C4-2B (cell line): ENCODE measurements around the gene CLMN.

ENCODE experiments used
- H3K27ac ChIP-seq: fragments of 450-650 bp; 2 replicates; pipeline ENCODE4 v1.5.1; 2017
- ZFX ChIP-seq: fragments of 450-650 bp; IDR thresholded peaks from 2 replicates; pipeline ENCODE4 v1.6.1; 2017
- TF ChIP-seq, protein P1 (sequence below): fragments of 450-650 bp; conservative IDR thresholded peaks from 2 replicates; pipeline ENCODE4 v1.5.1; 2017; ENCODE audit warnings: mild to moderate bottlenecking

Gene CLMN

DNA sequence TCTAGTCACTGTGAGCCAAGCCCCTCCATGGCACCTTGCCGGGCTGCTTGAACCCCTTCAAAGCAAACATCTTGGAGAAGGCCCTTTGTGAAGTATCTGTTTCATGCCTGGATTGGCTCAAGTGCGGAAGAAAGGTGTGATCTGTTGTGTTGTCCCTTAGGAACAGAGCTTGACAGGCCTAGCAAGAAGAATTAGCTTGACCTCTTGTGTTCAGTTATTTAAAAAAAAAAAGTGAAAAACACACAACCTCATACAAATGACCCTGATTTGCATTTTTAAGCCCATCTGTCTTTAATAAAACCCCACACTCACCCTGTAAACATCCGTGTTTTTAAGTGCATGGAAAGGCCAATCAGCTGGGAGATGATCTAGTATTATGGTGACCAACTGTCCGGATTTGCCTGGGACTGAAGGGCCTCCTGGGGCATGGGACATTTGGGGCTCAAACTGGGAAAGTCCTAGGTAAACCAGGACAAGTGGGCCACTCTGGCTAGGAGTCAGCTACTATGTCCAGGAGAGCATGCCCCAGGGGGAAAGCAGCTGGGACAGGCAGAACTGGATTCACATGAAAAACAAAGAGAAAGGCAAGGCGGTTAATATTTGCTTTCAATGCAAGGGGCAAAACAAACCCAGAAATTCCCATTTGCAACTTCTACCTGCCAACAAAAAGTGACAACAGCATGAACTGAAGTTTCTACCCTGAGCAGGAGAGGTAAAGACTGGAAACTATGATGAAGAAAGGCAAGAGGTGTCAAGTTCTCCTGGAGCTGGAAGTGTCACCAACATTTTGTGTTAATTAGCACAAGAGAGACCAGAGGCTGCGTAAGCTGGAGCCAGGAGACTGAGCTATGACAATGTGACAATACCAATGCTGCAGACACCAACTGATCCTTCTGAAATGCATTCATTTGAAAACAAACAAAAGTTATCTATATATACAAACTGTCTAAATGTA lies 78.6 kb downstream of the CLMN start:
- no peak overlapping the region for H3K27ac ChIP-seq
- TF ChIP-seq, protein P1, sequence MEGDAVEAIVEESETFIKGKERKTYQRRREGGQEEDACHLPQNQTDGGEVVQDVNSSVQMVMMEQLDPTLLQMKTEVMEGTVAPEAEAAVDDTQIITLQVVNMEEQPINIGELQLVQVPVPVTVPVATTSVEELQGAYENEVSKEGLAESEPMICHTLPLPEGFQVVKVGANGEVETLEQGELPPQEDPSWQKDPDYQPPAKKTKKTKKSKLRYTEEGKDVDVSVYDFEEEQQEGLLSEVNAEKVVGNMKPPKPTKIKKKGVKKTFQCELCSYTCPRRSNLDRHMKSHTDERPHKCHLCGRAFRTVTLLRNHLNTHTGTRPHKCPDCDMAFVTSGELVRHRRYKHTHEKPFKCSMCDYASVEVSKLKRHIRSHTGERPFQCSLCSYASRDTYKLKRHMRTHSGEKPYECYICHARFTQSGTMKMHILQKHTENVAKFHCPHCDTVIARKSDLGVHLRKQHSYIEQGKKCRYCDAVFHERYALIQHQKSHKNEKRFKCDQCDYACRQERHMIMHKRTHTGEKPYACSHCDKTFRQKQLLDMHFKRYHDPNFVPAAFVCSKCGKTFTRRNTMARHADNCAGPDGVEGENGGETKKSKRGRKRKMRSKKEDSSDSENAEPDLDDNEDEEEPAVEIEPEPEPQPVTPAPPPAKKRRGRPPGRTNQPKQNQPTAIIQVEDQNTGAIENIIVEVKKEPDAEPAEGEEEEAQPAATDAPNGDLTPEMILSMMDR = no peak
- no peak for TF ChIP-seq ZFX

DNA sequence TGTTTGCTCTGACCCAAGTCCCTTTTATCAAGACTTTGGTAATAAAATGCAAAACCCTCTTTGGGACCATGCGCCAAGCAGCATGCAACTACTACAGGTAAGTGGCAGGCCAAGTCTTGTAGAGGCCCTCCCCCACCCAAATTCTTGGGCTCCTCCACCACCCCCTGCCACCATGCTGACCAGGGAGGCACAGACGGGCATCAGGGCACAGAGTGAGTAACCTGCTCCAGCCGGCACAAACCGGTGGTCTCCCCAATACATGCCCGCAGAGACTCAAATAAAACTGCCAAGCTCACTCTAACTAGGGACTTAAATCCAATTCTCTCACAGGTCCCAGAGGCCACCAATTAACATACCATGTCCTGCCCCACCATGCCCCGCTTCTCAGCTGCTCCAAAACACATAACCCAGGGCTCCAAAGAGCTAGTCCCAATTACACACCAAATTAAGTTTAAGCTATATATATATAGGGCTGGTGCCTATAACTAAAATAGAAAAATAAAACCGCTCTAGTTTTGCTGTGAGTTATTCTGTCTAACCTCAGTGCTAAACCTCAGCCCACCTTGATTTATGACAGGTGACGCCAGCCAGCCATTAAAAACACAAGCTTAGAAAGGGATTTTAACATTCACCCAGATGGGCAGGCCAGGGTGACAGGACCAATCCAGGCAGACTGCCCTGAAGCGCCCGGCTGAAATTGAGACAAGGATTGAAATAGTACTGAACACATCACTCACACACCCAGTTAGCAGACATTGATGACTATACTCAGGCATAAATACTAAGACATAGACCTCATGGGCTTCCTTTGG lies 81.0 kb downstream of the CLMN start:
- TF ChIP-seq, protein P1 = no peak
- TF ChIP-seq ZFX = no peak
- no peak overlapping the region for H3K27ac ChIP-seq

DNA sequence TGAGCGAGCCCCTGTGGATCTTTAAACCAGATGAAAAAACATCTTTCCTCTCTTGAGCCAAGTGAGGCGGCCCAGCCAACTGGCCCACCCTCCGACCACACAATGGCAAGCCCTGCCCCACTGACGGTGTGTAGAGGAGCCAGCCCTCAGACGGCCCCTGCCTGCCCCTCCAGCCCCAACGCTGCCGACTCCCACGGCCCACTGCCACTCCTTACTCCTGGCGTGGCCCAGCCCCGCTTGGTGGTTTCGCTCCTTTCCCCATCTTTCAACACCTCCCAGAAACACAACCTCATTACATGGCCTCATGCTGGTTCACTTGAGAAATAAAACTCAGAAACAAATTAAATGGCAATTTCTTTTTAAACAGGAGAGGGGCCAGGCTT lies 81.8 kb downstream of the CLMN start:
- H3K27ac ChIP-seq = no peak overlapping the region
- no peak for TF ChIP-seq ZFX
- TF ChIP-seq, protein P1 = no peak

DNA sequence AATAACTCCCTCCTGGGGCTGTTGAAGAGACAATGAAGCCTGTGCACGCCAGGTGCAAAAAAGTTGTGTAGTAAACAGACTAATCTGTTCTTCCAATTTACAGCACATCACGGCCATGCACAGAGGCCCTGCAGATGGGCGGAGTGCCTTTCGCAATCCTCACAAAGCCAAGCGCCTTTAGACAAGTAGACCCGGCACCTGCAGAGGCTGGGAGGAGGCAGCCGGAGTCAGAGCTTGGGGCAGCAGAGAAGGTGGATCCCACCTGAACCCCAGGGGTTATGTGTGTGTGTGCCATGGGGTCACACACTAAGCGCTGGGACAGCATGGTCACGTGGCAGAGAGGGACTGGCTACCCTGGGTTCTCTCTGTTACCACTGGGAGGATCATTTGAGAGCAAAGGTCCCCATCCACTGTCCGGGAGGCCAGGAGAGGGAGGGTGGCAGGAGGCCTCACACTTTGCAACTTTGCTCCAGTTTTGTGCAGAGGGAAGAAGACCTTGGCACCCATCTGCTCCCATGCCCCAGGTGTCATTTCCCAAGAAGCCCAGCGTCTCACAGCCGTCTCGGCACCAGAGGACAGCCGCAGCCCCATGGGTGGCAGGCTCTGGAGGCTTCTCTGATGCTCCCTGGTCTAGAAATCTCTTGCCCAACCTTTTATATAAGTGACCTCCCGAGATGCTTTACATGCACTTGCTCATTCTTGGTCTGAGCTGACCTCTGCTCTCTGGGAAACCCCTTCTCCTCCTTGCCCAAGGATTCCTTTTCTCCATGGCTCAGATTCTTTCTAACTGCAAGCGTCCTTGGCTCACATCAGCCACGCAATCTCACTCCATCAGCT lies 82.4 kb downstream of the CLMN start:
- H3K27ac ChIP-seq = no peak overlapping the region
- TF ChIP-seq ZFX = no peak
- TF ChIP-seq, protein P1 = no peak

DNA sequence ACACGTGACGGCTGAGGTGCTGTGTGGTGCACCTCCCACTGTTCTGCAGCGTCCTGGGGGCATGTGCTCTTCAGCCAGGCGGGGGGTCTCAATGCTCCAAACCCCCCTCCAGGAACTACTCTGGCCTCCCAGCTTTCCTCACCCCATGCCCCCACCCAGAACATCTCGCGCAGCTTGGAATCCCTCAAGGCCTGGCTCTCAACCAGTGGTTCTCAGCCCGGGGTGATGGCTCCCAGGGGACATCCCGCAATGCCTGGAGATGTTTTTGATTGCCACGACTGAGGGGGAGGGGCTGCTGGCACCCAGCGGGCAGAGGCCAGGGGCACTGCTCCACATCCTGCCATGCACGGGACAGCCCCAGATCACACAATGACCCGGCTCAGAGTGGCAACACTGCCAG lies 83.5 kb downstream of the CLMN start:
- no peak overlapping the region for H3K27ac ChIP-seq
- TF ChIP-seq, protein P1 = no peak
- no peak for TF ChIP-seq ZFX

DNA sequence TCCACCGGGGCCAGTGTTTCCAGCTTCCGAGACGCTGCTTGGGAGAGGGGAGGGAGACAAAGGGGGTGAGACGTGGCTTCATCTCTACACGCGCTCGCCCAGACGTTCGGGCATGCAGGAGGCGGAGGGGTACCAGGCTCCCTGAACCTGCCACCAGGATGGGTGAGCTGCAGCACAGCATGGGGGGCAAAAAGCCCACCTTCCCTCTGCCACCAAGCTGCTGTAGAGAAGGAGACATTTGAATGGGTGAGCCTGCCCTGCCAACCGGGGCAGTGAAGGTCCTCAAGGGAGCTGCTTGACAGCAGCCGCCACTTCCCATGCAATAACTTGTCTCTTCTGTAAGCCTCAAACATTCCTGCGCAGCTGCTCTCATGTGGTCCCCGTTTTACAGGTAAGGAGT lies 83.9 kb downstream of the CLMN start:
- TF ChIP-seq, protein P1 = no peak
- TF ChIP-seq ZFX = no peak
- H3K27ac ChIP-seq = no peak overlapping the region
